K562 (cell line): ENCODE results near the gene TANC1. TPM values are rescaled to one million over a fixed set of nuclear protein-coding genes. Genes with fewer than 3 reads are reported as not detected.

ENCODE experiments used
- ATAC-seq: fragments of 200-7000 bp; cut with Tn5 transposase; 3 replicates; pipeline ENCODE4 v1.9.1; 2020; ENCODE audit warnings: moderate library complexity
- BruUV-seq: library from RNA; stranded (reverse); fragments of 400-500 nt; replicated peaks from 2 replicates; lab custom pipeline; 2021; lab: Mats Ljungman, UMichigan
- CTCF ChIA-PET: fragments of 300-600 bp; formaldehyde crosslinking; extraction: SDS; loops from one replicate; lab custom pipeline; 2021; ENCODE audit warnings: low intra/inter-chr PET ratio; lab: Yijun Ruan, JAX
- POLR2A ChIA-PET: fragments of 300-600, 350-650 bp; sonication (Branson Sonifier 250); formaldehyde crosslinking; extraction: SDS; loops from one replicate; lab custom pipeline; 2021; ENCODE audit warnings: antibody characterized with exemption, inconsistent platforms; lab: Yijun Ruan, JAX
- DNase-seq, 4 experiments: peaks; one replicate each; pipeline versions ENCODE4 v3.0.0 to v3.0.0-alpha.2; 2011 to 2018; ENCODE audit warnings: low spot score in 3 of 4, mixed read lengths in 3 of 4; ENCODE audit errors: extremely low read depth in 1 of 4
- FAIRE-seq: peaks from 2 replicates; lab custom pipeline; 2011; peaks lifted over from hg19 to GRCh38; lab: Jason Lieb, UNC
- H2AFZ ChIP-seq: 2 replicates; pipeline ENCODE4 v1.6.0; 2011; ENCODE audit warnings: low read depth, low read length, control low read depth, inconsistent platforms
- H3K27ac ChIP-seq: fragments of 200-600 bp; 3 replicates; pipeline ENCODE4 v1.8.0; 2011; ENCODE audit warnings: low read depth, mild to moderate bottlenecking, control low read depth, inconsistent platforms, low read length, moderate library complexity, mixed read lengths; ENCODE audit errors: extremely low read depth
- H3K27me3 ChIP-seq, 2 experiments: fragments of 300-600 bp in 1 of 2; 2 replicates in 1 of 2; 3 replicates in 1 of 2; pipeline versions ENCODE4 v1.6.0 to v1.8.0; 2011; ENCODE audit warnings: inconsistent platforms in 2 of 2, low read length in 2 of 2, mild to moderate bottlenecking in 1 of 2, mixed read lengths in 1 of 2, moderate library complexity in 1 of 2; ENCODE audit not compliant: control insufficient read depth in 2 of 2, insufficient read depth in 2 of 2
- H3K36me3 ChIP-seq: fragments of 300-600 bp; 3 replicates; pipeline ENCODE4 v1.8.0; 2011; ENCODE audit warnings: mild to moderate bottlenecking, low read length, inconsistent platforms; ENCODE audit not compliant: control insufficient read depth, insufficient read depth
- H3K4me1 ChIP-seq, 2 experiments: fragments of 200-600 bp in 1 of 2; replicated peaks in 1 of 2; 2 replicates in 1 of 2; 3 replicates in 1 of 2; pipeline versions ENCODE4 v1.5.1 to v1.8.0; 2011; ENCODE audit warnings: inconsistent platforms in 2 of 2, low read length in 2 of 2, mild to moderate bottlenecking in 1 of 2, mixed read lengths in 1 of 2, moderate library complexity in 1 of 2; ENCODE audit not compliant: control insufficient read depth in 2 of 2, insufficient read depth in 2 of 2
- H3K4me2 ChIP-seq: 2 replicates; pipeline ENCODE4 v1.6.1; 2011; ENCODE audit warnings: low read length, control low read depth, inconsistent platforms, mixed read lengths; ENCODE audit not compliant: insufficient read depth
- H3K4me3 ChIP-seq: fragments of 200-600 bp; sonication (generic), shearing (Covaris generic); 2 replicates; pipeline ENCODE4 v1.5.1; 2016; ENCODE audit warnings: control low read depth, inconsistent platforms
- H3K79me2 ChIP-seq: fragments of 200-600 bp; 3 replicates; pipeline ENCODE4 v1.8.0; 2011; ENCODE audit warnings: low read length, inconsistent platforms; ENCODE audit not compliant: control insufficient read depth, insufficient read depth
- H3K9ac ChIP-seq, 2 experiments: 2 replicates each; pipeline versions ENCODE4 v1.6.0 to v1.6.1; 2011; ENCODE audit warnings: low read depth in 2 of 2, low read length in 2 of 2, control low read depth in 1 of 2, inconsistent platforms in 1 of 2, mild to moderate bottlenecking in 1 of 2, mixed read lengths in 1 of 2; ENCODE audit not compliant: insufficient read depth in 1 of 2
- H3K9me1 ChIP-seq: one replicate; pipeline ENCODE4 v1.6.0; 2011; ENCODE audit warnings: inconsistent platforms, mild to moderate bottlenecking, low read length, moderate library complexity; ENCODE audit not compliant: control insufficient read depth, insufficient read depth
- H3K9me3 ChIP-seq: replicated peaks from 2 replicates; pipeline ENCODE4 v1.5.1; 2011; ENCODE audit warnings: low read depth, low read length, inconsistent platforms; ENCODE audit not compliant: control insufficient read depth, insufficient read depth
- H4K20me1 ChIP-seq: replicated peaks from 2 replicates; pipeline ENCODE4 v1.6.1; 2011; ENCODE audit warnings: low read length, inconsistent platforms, mixed read lengths; ENCODE audit not compliant: control insufficient read depth, insufficient read depth
- BDP1 ChIP-seq: IDR thresholded peaks from 3 replicates; pipeline ENCODE4 v1.6.1; 2011; ENCODE audit not compliant: insufficient read length, insufficient read depth
- ELF4 ChIP-seq: fragments of 450-650 bp; formaldehyde crosslinking; IDR thresholded peaks from 2 replicates; pipeline ENCODE4 v1.4.0; 2022; ENCODE audit warnings: missing genetic modification characterization
- ETV5 ChIP-seq: sonication (generic); formaldehyde crosslinking; IDR thresholded peaks from 2 replicates; pipeline ENCODE4 v1.4.0; 2020; ENCODE audit warnings: low read depth, mild to moderate bottlenecking, missing genetic modification reagents
- HMGXB4 ChIP-seq: sonication (generic); formaldehyde crosslinking; IDR thresholded peaks from 2 replicates; pipeline ENCODE4 v1.8.1; 2023; ENCODE audit warnings: mild to moderate bottlenecking, missing genetic modification reagents
- KHSRP ChIP-seq: fragments of 450-650 bp; IDR thresholded peaks from 2 replicates; pipeline ENCODE4 v1.6.1; 2017
- NCOA4 ChIP-seq: fragments of 450-650 bp; IDR thresholded peaks from 2 replicates; pipeline ENCODE4 v1.6.1; 2018; ENCODE audit warnings: mild to moderate bottlenecking; ENCODE audit not compliant: partially characterized antibody
- NFIC ChIP-seq: fragments of 450-650 bp; IDR thresholded peaks from 2 replicates; pipeline ENCODE4 v1.6.1; 2017; ENCODE audit warnings: mild to moderate bottlenecking, inconsistent platforms
- PHF21A ChIP-seq: fragments of 450-650 bp; IDR thresholded peaks from 2 replicates; pipeline ENCODE4 v1.6.1; 2017; ENCODE audit warnings: low read depth, borderline replicate concordance
- RHOXF2B ChIP-seq: fragments of 250-450 bp; sonication (Bioruptor Pico); conservative IDR thresholded peaks from 2 replicates; pipeline ENCODE4 v1.5.1; 2021
- SAFB ChIP-seq: fragments of 200-400 bp; formaldehyde crosslinking; IDR thresholded peaks from 2 replicates; pipeline ENCODE4 v1.6.1; 2017; ENCODE audit warnings: low read depth, low read length, borderline replicate concordance
- SIX5 ChIP-seq, 2 experiments: IDR thresholded peaks; 2 replicates each; pipeline ENCODE4 v1.6.1; 2011; ENCODE audit warnings: low read length in 2 of 2, borderline replicate concordance in 1 of 2, low read depth in 1 of 2, mild to moderate bottlenecking in 1 of 2, moderate library complexity in 1 of 2; ENCODE audit not compliant: insufficient read depth in 1 of 2
- TBP ChIP-seq: optimal IDR thresholded peaks from 2 replicates; pipeline ENCODE3; 2011; ENCODE audit warnings: low read depth, low read length, improper control_type of control experiment
- TCF7 ChIP-seq: sonication (generic); IDR thresholded peaks from 2 replicates; pipeline ENCODE4 v1.6.1; 2016; ENCODE audit warnings: antibody characterized with exemption, borderline replicate concordance
- WGBS: fragments of 100-300 bp; shearing (Covaris generic); methylation state at CpG from one replicate; pipeline ENCODE4 v1.1.6; 2016; ENCODE audit warnings: low coverage, mixed read lengths; ENCODE audit not compliant: insufficient coverage; ENCODE audit errors: missing lambda C conversion rate; 5-methylcytosine and 5-hydroxymethylcytosine counted together
- in situ Hi-C: fragments of 300-500 bp; cut with MboI; formaldehyde crosslinking; loops from 4 replicates; pipeline ENCODE4 v1.15.0; 2018; ENCODE audit warnings: inconsistent platforms, mixed read lengths
- intact Hi-C: fragments of 100-400 bp; cut with micrococcal nuclease; formaldehyde crosslinking; loops from 2 replicates; pipeline ENCODE4 v1.14.2; 2022
- polyA plus RNA-seq, 8 experiments: library from polyadenylated mRNA; depleted of rRNA in 4 of 8; stranded (reverse) in 5 of 8; unstranded in 3 of 8; fragments of >200 nt; fragmentation: Nextera tagmentation in 2 of 8; fragmentation: Illumina TruSeq in 1 of 8; extraction: Ambion mirVana in 2 of 8; extraction: Trizol in 1 of 8; gene quantifications; 2 replicates each; pipeline versions ENCODE4 v1.2.1 to v1.2.3, GENCODE V29; 2011 to 2014; ENCODE audit warnings: inconsistent platforms in 1 of 8, missing spikeins in 1 of 8
- total RNA-seq, 7 experiments: library from RNA; depleted of rRNA in 6 of 7; stranded (reverse); fragments of >200 nt in 6 of 7; fragmentation: Illumina TruSeq in 2 of 7; extraction: Trizol in 2 of 7; gene quantifications; 2 replicates each; pipeline versions ENCODE4 v1.2.1 to v1.2.3, GENCODE V29; 2011 to 2021; ENCODE audit warnings: low replicate concordance in 1 of 7
- TF ChIP-seq, protein P1 (sequence below): fragments of 450-650 bp; IDR thresholded peaks from 2 replicates; pipeline ENCODE4 v1.7.0; 2016; ENCODE audit warnings: borderline replicate concordance

Gene TANC1
- total and polyA plus RNA-seq, 9 of the 15 experiments (the other 6 are each of a cell fraction or from before 2014, with no cell fraction given) = under 0.01 to 0.20 (median 0.07) TPM; not detected in 1

DNA sequence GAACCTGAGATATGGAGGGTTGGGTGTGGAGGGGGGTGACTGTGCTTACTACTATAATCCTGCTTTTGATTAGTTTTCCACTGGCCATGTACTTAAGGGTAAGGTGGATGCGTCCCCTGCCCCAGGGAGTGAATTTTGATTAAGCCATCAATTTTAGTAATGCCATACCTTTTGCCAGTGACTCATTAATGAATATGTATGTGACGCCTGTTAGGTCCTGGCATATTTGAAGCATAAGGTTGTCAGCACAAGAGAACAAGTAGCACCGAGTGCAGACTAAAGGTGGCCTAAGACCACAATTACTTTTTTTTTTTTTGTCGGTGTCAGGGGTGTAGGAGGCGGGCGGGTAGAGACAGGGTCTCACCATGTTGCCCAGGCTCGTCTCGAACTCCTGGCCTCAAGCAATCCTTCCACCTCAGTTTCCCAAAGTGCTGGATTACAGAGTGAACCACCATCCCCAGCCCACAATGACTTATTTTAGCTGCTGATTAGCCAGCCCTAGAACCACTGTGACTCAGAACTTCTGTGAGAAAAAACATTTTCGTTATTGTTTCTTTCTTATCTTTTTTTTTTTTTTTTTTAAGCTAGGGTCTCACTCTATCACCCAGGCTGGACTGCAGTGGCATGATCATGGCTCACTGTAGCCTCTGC, 7.0 kb downstream of the TANC1 start:
- CTCF ChIA-PET = interaction anchor here (0.6 kb wide), 1 partner anchor 1483 kb away, joined by 4 read pairs; no protein-coding TSS in a partner anchor
- peaks cover 0 to 2% of the 10 kb centered on the region in 2 experiments; a peak in 2 of 5 replicates for H3K27me3 ChIP-seq
- H3K9ac ChIP-seq = no peak overlapping the region
- no peaks in the 10 kb centered on the region for H3K4me1 ChIP-seq
- H3K4me2 ChIP-seq = no peak overlapping the region
- H4K20me1 ChIP-seq = no peaks in the 10 kb centered on the region
- no peak for DNase-seq
- TF ChIP-seq ETV5 (no peak), KHSRP (no peak)
- BruUV-seq = no TSS peak
- in situ Hi-C loops (no loop called here), intact Hi-C loops (no loop called here)
- POLR2A ChIA-PET = interaction anchor here (0.6 kb wide), 1 partner anchor 10 kb away, joined by 3 read pairs; no protein-coding TSS in a partner anchor
- no peaks in the 10 kb centered on the region for H3K36me3 ChIP-seq
- no peak for FAIRE-seq
- no peaks in the 10 kb centered on the region for H3K79me2 ChIP-seq
- no peak for ATAC-seq
- no peak overlapping the region for H3K27ac ChIP-seq
- H2AFZ ChIP-seq = no peak overlapping the region
- WGBS = 0% methylated on average over 9 of the region's 9 CpGs
- no peaks in the 10 kb centered on the region for H3K9me1 ChIP-seq
- no peaks in the 10 kb centered on the region for H3K9me3 ChIP-seq
- no peak overlapping the region for H3K4me3 ChIP-seq

DNA sequence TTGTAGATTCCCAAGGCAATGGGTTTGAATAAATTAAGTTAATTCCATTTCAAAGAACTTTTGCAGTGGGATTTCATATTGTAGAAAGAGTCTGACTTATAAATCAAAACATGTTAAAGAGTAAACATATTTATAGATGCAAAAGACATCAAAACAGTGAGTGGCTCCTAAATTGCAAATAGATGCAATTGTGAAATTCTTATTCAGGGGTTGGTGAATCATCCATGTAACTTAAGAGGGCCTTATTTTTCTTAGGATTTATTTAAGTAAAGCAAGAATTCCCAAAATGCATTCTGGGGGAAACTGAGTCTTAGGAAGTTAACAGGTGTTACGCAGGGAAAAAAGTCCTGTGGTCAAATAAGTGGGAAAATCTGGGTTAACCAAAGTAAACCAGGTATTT, 11.3 kb downstream of the TANC1 start:
- no peak overlapping the region for H3K4me3 ChIP-seq
- no peaks in the 10 kb centered on the region; a peak in 1 of 5 replicates for H3K27me3 ChIP-seq
- no peak overlapping the region for H3K4me2 ChIP-seq
- 6% methylated on average over 1 of the region's 1 CpG for WGBS
- H3K9me1 ChIP-seq = no peaks in the 10 kb centered on the region
- no TSS peak for BruUV-seq
- ChIA-PET POLR2A (no interaction called here), CTCF (no interaction called here)
- H2AFZ ChIP-seq = no peak overlapping the region
- no peaks in the 10 kb centered on the region for H4K20me1 ChIP-seq
- H3K9ac ChIP-seq = no peak overlapping the region
- in situ Hi-C loops (no loop called here), intact Hi-C loops (no loop called here)
- no peaks in the 10 kb centered on the region for H3K9me3 ChIP-seq
- no peak for DNase-seq
- no peak overlapping the region for H3K27ac ChIP-seq
- no peak for FAIRE-seq
- no peaks in the 10 kb centered on the region for H3K79me2 ChIP-seq
- H3K4me1 ChIP-seq = no peaks in the 10 kb centered on the region
- H3K36me3 ChIP-seq = no peaks in the 10 kb centered on the region
- ATAC-seq = no peak
- TF ChIP-seq TCF7 = no peak
- no peak for TF ChIP-seq NFIC
- no peak for TF ChIP-seq SAFB
- TF ChIP-seq SIX5 (IDR thresholded peaks at IDR 0.05; ENCODE audit: borderline replicate concordance in 1 of 2, insufficient read depth in 1 of 2, low read depth in 1 of 2, low read length in 2 of 2) = no peak
- TF ChIP-seq, protein P1, sequence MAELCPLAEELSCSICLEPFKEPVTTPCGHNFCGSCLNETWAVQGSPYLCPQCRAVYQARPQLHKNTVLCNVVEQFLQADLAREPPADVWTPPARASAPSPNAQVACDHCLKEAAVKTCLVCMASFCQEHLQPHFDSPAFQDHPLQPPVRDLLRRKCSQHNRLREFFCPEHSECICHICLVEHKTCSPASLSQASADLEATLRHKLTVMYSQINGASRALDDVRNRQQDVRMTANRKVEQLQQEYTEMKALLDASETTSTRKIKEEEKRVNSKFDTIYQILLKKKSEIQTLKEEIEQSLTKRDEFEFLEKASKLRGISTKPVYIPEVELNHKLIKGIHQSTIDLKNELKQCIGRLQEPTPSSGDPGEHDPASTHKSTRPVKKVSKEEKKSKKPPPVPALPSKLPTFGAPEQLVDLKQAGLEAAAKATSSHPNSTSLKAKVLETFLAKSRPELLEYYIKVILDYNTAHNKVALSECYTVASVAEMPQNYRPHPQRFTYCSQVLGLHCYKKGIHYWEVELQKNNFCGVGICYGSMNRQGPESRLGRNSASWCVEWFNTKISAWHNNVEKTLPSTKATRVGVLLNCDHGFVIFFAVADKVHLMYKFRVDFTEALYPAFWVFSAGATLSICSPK = no peak
- TF ChIP-seq HMGXB4 (CRISPR knock-in tag) = no peak
- no peak for TF ChIP-seq TBP
- TF ChIP-seq PHF21A = no peak
- no peak for TF ChIP-seq RHOXF2B (CRISPR knock-in tag)
- TF ChIP-seq BDP1 = no peak
- TF ChIP-seq NCOA4 = no peak
- TF ChIP-seq ELF4 (CRISPR knock-in tag) = no peak
